Measurements from ENCODE around the gene OR51I1.

DNA sequence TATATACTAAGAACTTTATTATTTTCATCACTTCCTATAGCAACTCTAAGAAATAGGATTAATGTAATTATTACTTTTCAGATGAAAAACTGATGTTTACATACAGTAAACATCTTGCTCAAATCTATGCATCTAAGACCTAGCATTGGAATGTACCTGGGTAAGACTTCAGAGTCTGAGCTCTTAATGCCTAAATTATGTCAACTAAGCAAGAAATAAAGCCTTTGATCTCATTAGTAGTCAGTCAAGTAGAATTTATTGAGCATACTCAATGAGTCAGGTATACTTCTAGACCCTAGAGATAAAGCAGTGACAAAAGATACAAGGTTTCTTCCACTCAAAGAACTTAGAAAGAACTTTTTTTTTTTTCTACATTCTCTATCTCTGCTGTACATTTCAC, 36.1 kb downstream of the OR51I1 start:
- TF ChIP-seq CTCF (conservative IDR thresholded peaks at IDR 0.05; ENCODE audit: low read depth, low read length) (no peak), EZH2 (IDR thresholded peaks at IDR 0.05; ENCODE audit: borderline replicate concordance, low read depth, low read length, poor library complexity, severe bottlenecking) (no peak)
